WTC11 (cell line): Measurements from ENCODE around the gene CHIT1. TPM values are rescaled to one million over a fixed set of nuclear protein-coding genes. Genes with fewer than 3 reads are reported as not detected.

Experiments
- AR ChIP-seq: fragments of 250-450 bp; sonication (Bioruptor Pico); IDR thresholded peaks from 2 replicates; pipeline ENCODE4 v1.9.0; 2021; ENCODE audit warnings: mild to moderate bottlenecking
- ATF6 ChIP-seq: sonication (generic); formaldehyde crosslinking; IDR thresholded peaks from 2 replicates; pipeline ENCODE4 v1.8.1; 2023; ENCODE audit warnings: mild to moderate bottlenecking, missing genetic modification reagents
- CDX4 ChIP-seq: fragments of 250-450 bp; sonication (Bioruptor Pico); IDR thresholded peaks from 2 replicates; pipeline ENCODE4 v1.9.0; 2021; ENCODE audit warnings: moderate library complexity, mild to moderate bottlenecking, inconsistent platforms, borderline replicate concordance
- CREM ChIP-seq: sonication (generic); formaldehyde crosslinking; IDR thresholded peaks from 2 replicates; pipeline ENCODE4 v1.8.1; 2022; ENCODE audit warnings: mild to moderate bottlenecking, missing genetic modification reagents, moderate library complexity
- E2F1 ChIP-seq: sonication (generic); formaldehyde crosslinking; IDR thresholded peaks from 2 replicates; pipeline ENCODE4 v1.8.0; 2022; ENCODE audit warnings: mild to moderate bottlenecking, missing genetic modification reagents
- JAZF1 ChIP-seq: fragments of 250-450 bp; sonication (Bioruptor Pico); IDR thresholded peaks from 2 replicates; pipeline ENCODE4 v1.9.0; 2021; ENCODE audit warnings: moderate library complexity, mild to moderate bottlenecking, inconsistent platforms
- PRDM15 ChIP-seq: sonication (generic); formaldehyde crosslinking; IDR thresholded peaks from 2 replicates; pipeline ENCODE4 v1.8.0; 2022; ENCODE audit warnings: missing genetic modification reagents
- SMAD3 ChIP-seq: sonication (generic); formaldehyde crosslinking; IDR thresholded peaks from 2 replicates; pipeline ENCODE4 v1.8.0; 2022; ENCODE audit warnings: missing genetic modification reagents, mild to moderate bottlenecking, borderline replicate concordance
- SMAD4 ChIP-seq: sonication (generic); formaldehyde crosslinking; IDR thresholded peaks from 2 replicates; pipeline ENCODE4 v1.8.0; 2022; ENCODE audit warnings: mild to moderate bottlenecking, missing genetic modification reagents
- ZNF263 ChIP-seq: sonication (generic); formaldehyde crosslinking; IDR thresholded peaks from 2 replicates; pipeline ENCODE4 v1.8.1; 2022; ENCODE audit warnings: low read depth, mild to moderate bottlenecking, moderate library complexity, missing genetic modification reagents
- ZNF317 ChIP-seq: sonication (generic); formaldehyde crosslinking; IDR thresholded peaks from 2 replicates; pipeline ENCODE4 v1.8.1; 2023; ENCODE audit warnings: low read depth, mild to moderate bottlenecking, moderate library complexity, missing genetic modification reagents, borderline replicate concordance
- ZNF425 ChIP-seq: fragments of 250-450 bp; sonication (Bioruptor Pico); conservative IDR thresholded peaks from 2 replicates; pipeline ENCODE4 v1.9.0; 2021; ENCODE audit warnings: mild to moderate bottlenecking
- ZSCAN18 ChIP-seq: fragments of 250-450 bp; sonication (Bioruptor Pico); IDR thresholded peaks from 2 replicates; pipeline ENCODE4 v2.1.2; 2022; ENCODE audit warnings: mild to moderate bottlenecking, moderate library complexity
- total RNA-seq: library from RNA; stranded (reverse); gene quantifications from 3 replicates; pipeline ENCODE4 v1.2.3, GENCODE V29; 2021

The CHIT1 gene
- total RNA-seq, 1 experiment from 2014 or later: 0.15 TPM

GRCh38 chr1:203239526-203240305, 10.2 kb upstream of the CHIT1 start (continued):
- TF ChIP-seq AR (CRISPR knock-in tag) (no peak), ZNF317 (no peak), ZNF263 (no peak), ZSCAN18 (CRISPR knock-in tag) (no peak), CDX4 (CRISPR knock-in tag) (no peak), E2F1 (no peak), ZNF425 (CRISPR knock-in tag) (no peak), CREM (no peak), SMAD3 (CRISPR knock-in tag) (no peak), ATF6 (CRISPR knock-in tag) (no peak), SMAD4 (CRISPR knock-in tag) (no peak), JAZF1 (no peak), PRDM15 (CRISPR knock-in tag) (no peak)
